HEK293 (cell line): ENCODE results near the gene CPNE9.

ENCODE experiments used
- CTCF ChIA-PET: fragments of 350-600 bp; formaldehyde crosslinking; extraction: SDS; loops from one replicate; lab custom pipeline; 2021; ENCODE audit warnings: antibody characterized with exemption; lab: Yijun Ruan, JAX
- POLR2A ChIA-PET: fragments of 300-600 bp; formaldehyde crosslinking; extraction: SDS; loops from one replicate; lab custom pipeline; 2020; ENCODE audit warnings: antibody characterized with exemption, inconsistent platforms; lab: Yijun Ruan, JAX
- H3K27ac ChIP-seq: fragments of 200-500 bp; sonication (Bioruptor generic); 2 replicates; pipeline ENCODE4 v1.5.1; 2014; ENCODE audit warnings: low read depth, low read length, control low read depth, inconsistent platforms; ENCODE audit errors: extremely low read depth
- H3K36me3 ChIP-seq, 2 experiments: fragments of 200-500 bp in 1 of 2; sonication (Bioruptor generic) in 1 of 2; 1 replicate in 1 of 2; 2 replicates in 1 of 2; pipeline ENCODE4 v1.5.1; 2014 to 2017; ENCODE audit warnings: inconsistent platforms in 2 of 2, low read length in 2 of 2; ENCODE audit not compliant: control insufficient read depth in 2 of 2, insufficient read depth in 1 of 2
- H3K4me1 ChIP-seq: fragments of 200-500 bp; sonication (Bioruptor generic); 2 replicates; pipeline ENCODE4 v1.5.1; 2014; ENCODE audit warnings: mild to moderate bottlenecking, low read length, inconsistent platforms; ENCODE audit not compliant: control insufficient read depth, insufficient read depth
- H3K4me3 ChIP-seq: 2 replicates; pipeline ENCODE4 v1.5.1; 2011; ENCODE audit warnings: low read depth, mild to moderate bottlenecking, control low read depth, low read length, moderate library complexity
- H3K9me3 ChIP-seq: fragments of 200-500 bp; sonication (Bioruptor generic); 2 replicates; pipeline ENCODE4 v1.5.1; 2014; ENCODE audit warnings: low read depth, low read length, inconsistent platforms; ENCODE audit not compliant: control insufficient read depth, insufficient read depth
- EGR2 ChIP-seq: fragments of 450-650 bp; formaldehyde crosslinking; IDR thresholded peaks from 2 replicates; pipeline ENCODE4 v1.5.1; 2016; ENCODE audit warnings: low read depth, missing biosample characterization, missing genetic modification characterization
- ELK4 ChIP-seq: IDR thresholded peaks from 2 replicates; pipeline ENCODE4 v1.6.1; 2011; ENCODE audit warnings: mild to moderate bottlenecking, low read depth, low read length, borderline replicate concordance
- GLI4 ChIP-seq: fragments of 450-650 bp; formaldehyde crosslinking; IDR thresholded peaks from 2 replicates; pipeline ENCODE4 v1.5.1; 2016; ENCODE audit warnings: missing biosample characterization, missing genetic modification characterization
- GLIS1 ChIP-seq: fragments of 450-650 bp; formaldehyde crosslinking; IDR thresholded peaks from 2 replicates; pipeline ENCODE4 v1.5.1; 2016; ENCODE audit warnings: missing biosample characterization, missing genetic modification characterization
- MEIS1 ChIP-seq: sonication (generic); formaldehyde crosslinking; IDR thresholded peaks from 2 replicates; pipeline ENCODE4 v1.8.1; 2022; ENCODE audit warnings: missing genetic modification reagents, mild to moderate bottlenecking, borderline replicate concordance
- PATZ1 ChIP-seq: fragments of 450-650 bp; formaldehyde crosslinking; IDR thresholded peaks from 2 replicates; pipeline ENCODE4 v1.5.1; 2016; ENCODE audit warnings: missing biosample characterization, missing genetic modification characterization
- SCRT2 ChIP-seq: fragments of 450-650 bp; formaldehyde crosslinking; IDR thresholded peaks from 2 replicates; pipeline ENCODE4 v1.5.1; 2016; ENCODE audit warnings: missing biosample characterization, missing genetic modification characterization
- SP3 ChIP-seq: fragments of 450-650 bp; formaldehyde crosslinking; IDR thresholded peaks from 2 replicates; pipeline ENCODE4 v1.5.1; 2016; ENCODE audit warnings: missing biosample characterization, missing genetic modification characterization
- SP7 ChIP-seq: fragments of 450-650 bp; formaldehyde crosslinking; IDR thresholded peaks from 2 replicates; pipeline ENCODE4 v1.5.1; 2016; ENCODE audit warnings: missing biosample characterization, missing genetic modification characterization
- ZBTB8A ChIP-seq: fragments of 450-650 bp; formaldehyde crosslinking; IDR thresholded peaks from 2 replicates; pipeline ENCODE4 v1.5.1; 2016; ENCODE audit warnings: missing biosample characterization, missing genetic modification characterization
- ZFP69B ChIP-seq: fragments of 450-650 bp; formaldehyde crosslinking; IDR thresholded peaks from 2 replicates; pipeline ENCODE4 v1.5.1; 2016; ENCODE audit warnings: missing biosample characterization, missing genetic modification characterization
- ZNF248 ChIP-seq: fragments of 450-650 bp; formaldehyde crosslinking; IDR thresholded peaks from 2 replicates; pipeline ENCODE4 v1.5.1; 2017; ENCODE audit warnings: missing biosample characterization, missing genetic modification characterization
- ZNF324 ChIP-seq: fragments of 450-650 bp; formaldehyde crosslinking; IDR thresholded peaks from 2 replicates; pipeline ENCODE4 v1.5.1; 2016; ENCODE audit warnings: missing biosample characterization, missing genetic modification characterization
- ZNF521 ChIP-seq: fragments of 450-650 bp; formaldehyde crosslinking; IDR thresholded peaks from 2 replicates; pipeline ENCODE4 v1.5.1; 2017; ENCODE audit warnings: missing biosample characterization, mild to moderate bottlenecking, missing genetic modification characterization
- ZNF548 ChIP-seq: fragments of 450-650 bp; formaldehyde crosslinking; IDR thresholded peaks from 2 replicates; pipeline ENCODE4 v1.5.1; 2016; ENCODE audit warnings: missing biosample characterization, missing genetic modification characterization
- ZNF561 ChIP-seq: fragments of 450-650 bp; IDR thresholded peaks from 2 replicates; pipeline ENCODE4 v1.5.1; 2018; ENCODE audit warnings: missing biosample characterization, missing genetic modification characterization, borderline replicate concordance
- ZNF600 ChIP-seq: fragments of 450-650 bp; formaldehyde crosslinking; IDR thresholded peaks from 2 replicates; pipeline ENCODE4 v1.5.1; 2016; ENCODE audit warnings: missing biosample characterization, missing genetic modification characterization
- ZNF645 ChIP-seq: fragments of 450-650 bp; formaldehyde crosslinking; IDR thresholded peaks from 2 replicates; pipeline ENCODE4; 2016; ENCODE audit warnings: missing biosample characterization, missing genetic modification characterization
- ZNF660 ChIP-seq: fragments of 450-650 bp; IDR thresholded peaks from 2 replicates; pipeline ENCODE4 v1.5.1; 2018; ENCODE audit warnings: missing biosample characterization, mild to moderate bottlenecking, missing genetic modification characterization
- ZNF664 ChIP-seq: fragments of 450-650 bp; formaldehyde crosslinking; IDR thresholded peaks from 2 replicates; pipeline ENCODE4 v1.5.1; 2016; ENCODE audit warnings: missing biosample characterization, missing genetic modification characterization
- ZNF776 ChIP-seq: fragments of 450-650 bp; formaldehyde crosslinking; IDR thresholded peaks from 2 replicates; pipeline ENCODE4 v1.5.0; 2017; ENCODE audit warnings: missing biosample characterization, missing genetic modification characterization, borderline replicate concordance

The CPNE9 gene

GRCh38 chr3:9769426-9770275 lies 66.0 kb downstream of the CPNE9 start, which contains the start of gene CAMK1 (continued):
- TF ChIP-seq PATZ1 (tag by site-specific recombination) (peak; percentile 48; the same call in 1 of the 2 replicates), ZBTB8A (tag by site-specific recombination) (peak; percentile 63), ZNF561 (tag by site-specific recombination) (peak; percentile 95; the same call in 1 of the 2 replicates), EGR2 (tag by site-specific recombination) (no peak), GLI4 (tag by site-specific recombination) (no peak), ZNF324 (tag by site-specific recombination) (no peak), GLIS1 (tag by site-specific recombination) (peak; percentile 34; the same call in 1 of the 2 replicates), ZNF521 (tag by site-specific recombination) (no peak), ZNF664 (no peak), ELK4 (no peak), ZNF600 (tag by site-specific recombination) (no peak), MEIS1 (no peak), SCRT2 (tag by site-specific recombination) (no peak), SP3 (tag by site-specific recombination) (0 out of 2 replicates have a peak, but pooled peaks have one; percentile 26)

GRCh38 chr3:9770276-9770812 lies 66.7 kb downstream of the CPNE9 start:
- ChIA-PET CTCF (interaction anchor here (0.6 kb wide), 1 partner anchor 9 kb away, joined by 3 read pairs; no protein-coding TSS in a partner anchor), POLR2A (interaction anchor here (0.5 to 2.6 kb wide), 11 partner anchors 8 to 382 kb away, joined by 3 to 18 read pairs (median 4); partner anchors contain the start of genes ARPC4, BRPF1, CRELD1 and OGG1)
- H3K4me3 ChIP-seq, result peak overlapping the region; percentile 67
- H3K27ac ChIP-seq, result peak overlapping the region; percentile 76; the same call in 1 of the 2 replicates
- H3K9me3 ChIP-seq, result no peaks in the 10 kb centered on the region
- peaks cover 0 to 21% of the 10 kb centered on the region in 2 experiments; a peak in 1 of 3 replicates for H3K36me3 ChIP-seq
- peaks cover 9% of the 10 kb centered on the region for H3K4me1 ChIP-seq
- TF ChIP-seq ZNF776 (tag by site-specific recombination) (no peak), SP7 (tag by site-specific recombination) (0 out of 2 replicates have a peak, but pooled peaks have one; percentile 9), EGR2 (tag by site-specific recombination) (no peak), PATZ1 (tag by site-specific recombination) (no peak; the same call in 1 of the 2 replicates), ZNF660 (tag by site-specific recombination) (no peak), ZNF548 (tag by site-specific recombination) (no peak), ZFP69B (tag by site-specific recombination) (peak; percentile 49), ZNF645 (0 out of 2 replicates have a peak, but pooled peaks have one; percentile 28), ZNF248 (tag by site-specific recombination) (no peak)
